Fibroblast of lung (primary cell): ENCODE results near the gene ZNF282. TPM values are rescaled to one million over a fixed set of nuclear protein-coding genes. Genes with fewer than 3 reads are reported as not detected.

ENCODE experiments used
- DNase-seq, 2 donors: peaks; one replicate each; pipeline versions ENCODE4 v3.0.0 to v3.0.0-alpha.2; 2010; ENCODE audit warnings: low read depth in 2 of 2
- H2AFZ ChIP-seq: 2 replicates; pipeline ENCODE4 v1.5.1; 2012; ENCODE audit warnings: low read length, control low read depth, inconsistent platforms
- H3K27ac ChIP-seq: 2 replicates; pipeline ENCODE4 v1.5.1; 2011; ENCODE audit warnings: low read length, control low read depth; ENCODE audit not compliant: insufficient read depth
- H3K27me3 ChIP-seq: 2 replicates; pipeline ENCODE4 v1.5.1; 2011; ENCODE audit warnings: mild to moderate bottlenecking, low read length; ENCODE audit not compliant: control insufficient read depth, insufficient read depth
- H3K36me3 ChIP-seq: 2 replicates; pipeline ENCODE4 v1.5.1; 2011; ENCODE audit warnings: low read length; ENCODE audit not compliant: control insufficient read depth, insufficient read depth
- H3K4me1 ChIP-seq: 2 replicates; pipeline ENCODE4 v1.5.1; 2011; ENCODE audit warnings: low read length; ENCODE audit not compliant: control insufficient read depth, insufficient read depth; ENCODE audit errors: extremely low read depth
- H3K4me2 ChIP-seq: 2 replicates; pipeline ENCODE4 v1.5.1; 2011; ENCODE audit warnings: low read length, control low read depth; ENCODE audit not compliant: insufficient read depth; ENCODE audit errors: extremely low read depth
- H3K4me3 ChIP-seq, 4 experiments: fragments of 200-600 bp in 1 of 4; sonication (generic) in 1 of 4; replicated peaks in 1 of 4; 2 replicates each; pipeline ENCODE4 v1.5.1; 2011 to 2016; ENCODE audit warnings: low read length in 4 of 4, low read depth in 3 of 4, mild to moderate bottlenecking in 3 of 4, control low read depth in 2 of 4, inconsistent platforms in 1 of 4, mixed read lengths in 1 of 4; ENCODE audit not compliant: insufficient read depth in 1 of 4; ENCODE audit errors: control extremely low read depth in 1 of 4
- H3K79me2 ChIP-seq: 2 replicates; pipeline ENCODE4 v1.5.1; 2012; ENCODE audit warnings: mild to moderate bottlenecking, low read length, inconsistent platforms; ENCODE audit not compliant: control insufficient read depth, insufficient read depth
- H3K9ac ChIP-seq: 2 replicates; pipeline ENCODE4 v1.5.1; 2011; ENCODE audit warnings: mild to moderate bottlenecking, low read length, control low read depth; ENCODE audit not compliant: insufficient read depth
- H3K9me3 ChIP-seq: 2 replicates; pipeline ENCODE4 v1.5.1; 2012; ENCODE audit warnings: low read depth, low read length; ENCODE audit not compliant: control insufficient read depth, insufficient read depth
- H4K20me1 ChIP-seq: 2 replicates; pipeline ENCODE4 v1.5.1; 2011; ENCODE audit warnings: low read length; ENCODE audit not compliant: control insufficient read depth, insufficient read depth; ENCODE audit errors: extremely low read depth
- EZH2 ChIP-seq: IDR thresholded peaks from 2 replicates; pipeline ENCODE4 v1.5.1; 2012; ENCODE audit warnings: low read length, control low read depth, mild to moderate bottlenecking; ENCODE audit errors: missing control alignments
- polyA plus RNA-seq, 2 donors: library from polyadenylated mRNA; depleted of rRNA in 1 of 2; stranded (reverse) in 1 of 2; unstranded in 1 of 2; fragments of >200 nt; gene quantifications; 2 replicates each; pipeline ENCODE4 v1.2.1, GENCODE V29; 2011 to 2012; ENCODE audit warnings: missing spikeins in 1 of 2
- total RNA-seq: library from RNA; depleted of rRNA; stranded (reverse); fragments of >200 nt; gene quantifications from 2 replicates; pipeline ENCODE4 v1.2.1, GENCODE V29; 2014
- TF ChIP-seq, protein P1 (sequence below), 2 donors: IDR thresholded peaks in 1 of 2; conservative IDR thresholded peaks in 1 of 2; 1 replicate in 1 of 2; 2 replicates in 1 of 2; pipeline ENCODE4 v1.5.1; 2011 to 2012; ENCODE audit warnings: low read length in 2 of 2, control low read depth in 1 of 2, inconsistent platforms in 1 of 2, low read depth in 1 of 2, mild to moderate bottlenecking in 1 of 2

Gene ZNF282
- total and polyA plus RNA-seq, 2 donors (not counting 1 experiment from before 2014, with no cell fraction given), result 6.8 to 23.1 TPM

DNA sequence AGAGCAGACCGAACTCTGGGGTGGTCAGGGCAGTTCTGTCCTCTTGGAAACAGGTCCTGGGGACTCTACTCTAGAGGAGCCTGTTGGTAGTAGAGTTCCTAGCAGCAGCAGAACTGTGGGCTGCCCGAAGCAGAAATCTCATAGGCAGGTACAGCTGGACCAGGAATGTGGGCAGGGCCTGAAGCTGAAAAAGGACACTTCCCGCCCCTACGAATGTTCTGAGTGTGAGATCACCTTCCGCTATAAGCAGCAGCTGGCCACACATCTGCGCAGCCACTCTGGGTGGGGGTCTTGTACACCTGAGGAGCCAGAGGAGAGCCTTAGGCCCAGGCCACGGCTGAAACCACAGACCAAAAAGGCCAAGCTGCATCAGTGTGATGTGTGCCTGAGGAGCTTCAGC lies 58.3 kb downstream of the ZNF282 start:
- H3K4me2 ChIP-seq, result no peak overlapping the region
- H3K27ac ChIP-seq, result no peak overlapping the region
- H3K27me3 ChIP-seq, result no peaks in the 10 kb centered on the region
- no peaks in the 10 kb centered on the region for H4K20me1 ChIP-seq
- no peak for TF ChIP-seq EZH2
- TF ChIP-seq, protein P1, sequence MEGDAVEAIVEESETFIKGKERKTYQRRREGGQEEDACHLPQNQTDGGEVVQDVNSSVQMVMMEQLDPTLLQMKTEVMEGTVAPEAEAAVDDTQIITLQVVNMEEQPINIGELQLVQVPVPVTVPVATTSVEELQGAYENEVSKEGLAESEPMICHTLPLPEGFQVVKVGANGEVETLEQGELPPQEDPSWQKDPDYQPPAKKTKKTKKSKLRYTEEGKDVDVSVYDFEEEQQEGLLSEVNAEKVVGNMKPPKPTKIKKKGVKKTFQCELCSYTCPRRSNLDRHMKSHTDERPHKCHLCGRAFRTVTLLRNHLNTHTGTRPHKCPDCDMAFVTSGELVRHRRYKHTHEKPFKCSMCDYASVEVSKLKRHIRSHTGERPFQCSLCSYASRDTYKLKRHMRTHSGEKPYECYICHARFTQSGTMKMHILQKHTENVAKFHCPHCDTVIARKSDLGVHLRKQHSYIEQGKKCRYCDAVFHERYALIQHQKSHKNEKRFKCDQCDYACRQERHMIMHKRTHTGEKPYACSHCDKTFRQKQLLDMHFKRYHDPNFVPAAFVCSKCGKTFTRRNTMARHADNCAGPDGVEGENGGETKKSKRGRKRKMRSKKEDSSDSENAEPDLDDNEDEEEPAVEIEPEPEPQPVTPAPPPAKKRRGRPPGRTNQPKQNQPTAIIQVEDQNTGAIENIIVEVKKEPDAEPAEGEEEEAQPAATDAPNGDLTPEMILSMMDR (conservative IDR thresholded peaks at IDR 0.05 in 1 of 2, IDR thresholded peaks at IDR 0.05 in 1 of 2; ENCODE audit: low read depth in 1 of 2, low read length in 2 of 2), result no peak
- no peak overlapping the region for H2AFZ ChIP-seq
- H3K79me2 ChIP-seq, result no peaks in the 10 kb centered on the region
- H3K4me1 ChIP-seq, result peaks cover 2% of the 10 kb centered on the region
- DNase-seq, result no peak
- H3K4me3 ChIP-seq, result no peak overlapping the region
- no peak overlapping the region for H3K9ac ChIP-seq
- peaks cover 14% of the 10 kb centered on the region for H3K36me3 ChIP-seq
- H3K9me3 ChIP-seq, result no peaks in the 10 kb centered on the region

DNA sequence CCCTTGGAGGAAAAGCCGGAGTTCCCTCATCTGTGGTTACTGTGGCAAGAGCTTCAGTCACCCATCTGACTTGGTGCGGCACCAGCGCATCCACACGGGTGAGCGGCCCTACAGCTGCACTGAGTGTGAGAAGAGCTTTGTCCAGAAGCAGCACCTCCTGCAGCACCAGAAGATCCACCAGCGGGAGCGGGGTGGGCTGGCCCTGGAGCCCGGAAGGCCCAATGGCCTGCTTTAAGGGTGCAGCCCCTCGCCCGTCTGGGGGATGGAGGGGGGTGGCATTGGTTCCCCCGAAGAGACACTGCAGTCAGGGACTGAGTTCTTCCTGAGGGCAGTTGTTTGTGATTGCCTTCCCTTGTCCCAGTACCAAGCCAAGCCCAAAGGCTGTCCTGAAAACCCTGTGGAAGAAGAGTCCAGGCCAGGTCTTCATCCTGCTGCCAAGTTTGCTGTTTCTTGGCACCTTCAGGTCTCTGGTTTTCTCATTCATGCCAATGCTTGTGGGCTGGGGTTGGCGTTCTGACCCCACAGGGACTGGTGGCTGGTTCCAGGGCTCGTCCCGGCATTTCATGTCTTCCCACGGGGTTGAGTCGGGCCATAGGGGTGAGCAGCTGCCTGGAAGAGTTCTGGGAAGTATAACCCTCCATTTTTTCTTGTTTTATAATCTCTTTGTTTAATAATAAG lies 59.0 kb downstream of the ZNF282 start:
- Histone ChIP-seq H2AFZ (no peak overlapping the region), H3K27ac (no peak overlapping the region), H3K4me3 (no peak overlapping the region), H3K36me3 (peaks cover 14% of the 10 kb centered on the region), H4K20me1 (no peaks in the 10 kb centered on the region), H3K27me3 (no peaks in the 10 kb centered on the region), H3K4me1 (peaks cover 2% of the 10 kb centered on the region), H3K9ac (no peak overlapping the region), H3K4me2 (no peak overlapping the region), H3K9me3 (no peaks in the 10 kb centered on the region), H3K79me2 (no peaks in the 10 kb centered on the region)
- TF ChIP-seq EZH2, result no peak
- TF ChIP-seq, protein P1 (conservative IDR thresholded peaks at IDR 0.05 in 1 of 2, IDR thresholded peaks at IDR 0.05 in 1 of 2; ENCODE audit: low read depth in 1 of 2, low read length in 2 of 2), result no peak
- no peak for DNase-seq

DNA sequence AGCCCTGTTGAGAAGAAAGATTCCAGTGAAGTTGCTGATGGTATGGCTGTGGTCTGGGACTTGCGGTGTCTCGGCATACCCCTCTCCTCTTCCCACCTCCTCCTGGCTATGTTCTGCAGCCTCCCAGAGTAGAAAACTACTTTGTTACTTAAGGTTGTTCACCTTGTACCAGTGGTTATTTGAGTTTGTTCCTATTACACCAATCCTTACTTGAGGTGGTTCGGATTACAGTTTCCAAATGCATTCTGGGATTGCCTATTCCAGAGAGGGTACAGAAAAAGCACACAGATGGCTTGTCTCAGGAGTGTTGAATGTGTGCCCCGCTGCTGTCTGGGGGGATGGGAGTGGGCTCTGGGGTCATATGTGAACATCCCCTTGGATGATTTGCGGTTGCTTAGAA lies 59.8 kb downstream of the ZNF282 start:
- Histone ChIP-seq H3K4me2 (no peak overlapping the region), H2AFZ (no peak overlapping the region), H3K79me2 (no peaks in the 10 kb centered on the region), H3K27me3 (no peaks in the 10 kb centered on the region), H3K36me3 (peaks cover 14% of the 10 kb centered on the region), H3K9ac (no peak overlapping the region), H3K27ac (no peak overlapping the region), H3K4me1 (peaks cover 2% of the 10 kb centered on the region), H4K20me1 (no peaks in the 10 kb centered on the region), H3K9me3 (no peaks in the 10 kb centered on the region), H3K4me3 (no peak overlapping the region)
- no peak for DNase-seq
- TF ChIP-seq, protein P1 (conservative IDR thresholded peaks at IDR 0.05 in 1 of 2, IDR thresholded peaks at IDR 0.05 in 1 of 2; ENCODE audit: low read depth in 1 of 2, low read length in 2 of 2), result no peak
- no peak for TF ChIP-seq EZH2
